Measurements from ENCODE around the gene FASTKD2.

DNA sequence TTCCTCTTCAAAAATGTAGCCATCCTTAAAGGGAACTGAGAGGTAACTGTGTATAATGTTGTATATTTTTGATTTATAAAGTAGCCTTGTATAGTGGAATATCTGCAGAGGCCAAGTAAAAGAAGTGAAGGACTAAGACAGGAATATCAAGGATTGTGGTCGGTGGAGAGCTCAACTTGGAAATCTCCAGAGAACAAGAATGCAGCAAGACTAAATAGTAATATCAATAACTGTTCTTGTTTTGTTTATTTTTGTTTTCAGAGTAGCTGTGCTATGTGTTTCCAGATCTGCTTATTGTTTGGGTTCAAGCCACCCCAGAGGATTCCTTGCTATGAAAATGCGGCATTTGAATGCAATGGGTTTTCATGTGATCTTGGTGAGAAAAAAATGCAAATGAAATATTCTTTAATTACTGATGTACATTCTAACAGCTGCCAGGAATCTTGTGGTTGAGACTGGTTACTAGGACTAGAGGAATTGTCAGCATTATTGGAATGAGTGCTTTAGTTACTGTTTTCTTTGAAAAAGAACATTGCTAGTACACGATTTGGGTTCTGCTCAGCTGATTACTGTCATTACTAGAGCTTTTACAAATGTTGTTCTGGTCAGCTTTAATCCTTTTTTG, 25.0 kb downstream of the FASTKD2 start:
- TF ChIP-seq, protein P1, sequence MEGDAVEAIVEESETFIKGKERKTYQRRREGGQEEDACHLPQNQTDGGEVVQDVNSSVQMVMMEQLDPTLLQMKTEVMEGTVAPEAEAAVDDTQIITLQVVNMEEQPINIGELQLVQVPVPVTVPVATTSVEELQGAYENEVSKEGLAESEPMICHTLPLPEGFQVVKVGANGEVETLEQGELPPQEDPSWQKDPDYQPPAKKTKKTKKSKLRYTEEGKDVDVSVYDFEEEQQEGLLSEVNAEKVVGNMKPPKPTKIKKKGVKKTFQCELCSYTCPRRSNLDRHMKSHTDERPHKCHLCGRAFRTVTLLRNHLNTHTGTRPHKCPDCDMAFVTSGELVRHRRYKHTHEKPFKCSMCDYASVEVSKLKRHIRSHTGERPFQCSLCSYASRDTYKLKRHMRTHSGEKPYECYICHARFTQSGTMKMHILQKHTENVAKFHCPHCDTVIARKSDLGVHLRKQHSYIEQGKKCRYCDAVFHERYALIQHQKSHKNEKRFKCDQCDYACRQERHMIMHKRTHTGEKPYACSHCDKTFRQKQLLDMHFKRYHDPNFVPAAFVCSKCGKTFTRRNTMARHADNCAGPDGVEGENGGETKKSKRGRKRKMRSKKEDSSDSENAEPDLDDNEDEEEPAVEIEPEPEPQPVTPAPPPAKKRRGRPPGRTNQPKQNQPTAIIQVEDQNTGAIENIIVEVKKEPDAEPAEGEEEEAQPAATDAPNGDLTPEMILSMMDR (IDR thresholded peaks at IDR 0.05; ENCODE audit: low read length): no peak
- TF ChIP-seq EZH2 (IDR thresholded peaks at IDR 0.05; ENCODE audit: borderline replicate concordance, low read length): no peak

All from OCI-LY1 (cell line).